SJCRH30 (cell line): Measurements from ENCODE around the gene DIP2B. TPM values are rescaled to one million over a fixed set of nuclear protein-coding genes. Genes with fewer than 3 reads are reported as not detected.
"Not testable (repeated sequence)": the region's sequence is repeated elsewhere in the genome, so short reads cannot be mapped to it uniquely, and the experiment has no call there.

Source experiments
- DNase-seq, 2 experiments: peaks; one replicate each; pipeline ENCODE4 v3.0.0-alpha.2; 2015 to 2020
- H3K27ac ChIP-seq: fragments of 250-450 bp; sonication (Bioruptor Pico); 2 replicates; pipeline ENCODE4 v1.5.1; 2020; ENCODE audit warnings: mild to moderate bottlenecking, moderate library complexity
- H3K27me3 ChIP-seq: fragments of 250-450 bp; sonication (Bioruptor Pico); 2 replicates; pipeline ENCODE4 v1.5.1; 2020; ENCODE audit warnings: mild to moderate bottlenecking, moderate library complexity
- H3K36me3 ChIP-seq: fragments of 250-450 bp; sonication (Bioruptor Pico); 2 replicates; pipeline ENCODE4 v1.5.1; 2020; ENCODE audit warnings: mild to moderate bottlenecking, moderate library complexity
- H3K4me1 ChIP-seq: fragments of 250-450 bp; sonication (Bioruptor Pico); 2 replicates; pipeline ENCODE4 v1.5.1; 2020; ENCODE audit warnings: mild to moderate bottlenecking, moderate library complexity
- H3K4me3 ChIP-seq: fragments of 250-450 bp; sonication (Bioruptor Pico); 2 replicates; pipeline ENCODE4 v1.5.1; 2020; ENCODE audit warnings: mild to moderate bottlenecking, moderate library complexity
- H3K9me3 ChIP-seq: fragments of 250-450 bp; sonication (Bioruptor Pico); replicated peaks from 2 replicates; pipeline ENCODE4 v1.5.1; 2020; ENCODE audit warnings: mild to moderate bottlenecking, moderate library complexity
- total RNA-seq: library from RNA; depleted of rRNA; stranded (reverse); fragments of >200 nt; shearing (Covaris generic); gene quantifications from 2 replicates; pipeline ENCODE4 v1.2.3, GENCODE V29; 2014

The DIP2B gene
- total RNA-seq, 1 experiment from 2014 or later, result 37.1 TPM

- H3K27ac ChIP-seq, DNase-seq, H3K36me3 ChIP-seq, H3K9me3 ChIP-seq, H3K4me1 ChIP-seq, H3K4me3 ChIP-seq, H3K27me3 ChIP-seq: not testable (repeated sequence)
Observed at GRCh38 chr12:50681064-50681463, 176.3 kb downstream of the DIP2B start.

GRCh38 chr12:50685641-50686040 lies 180.9 kb downstream of the DIP2B start:
- Histone ChIP-seq H3K4me3 (no peak overlapping the region), H3K4me1 (peaks cover 9% of the 10 kb centered on the region), H3K9me3 (no peaks in the 10 kb centered on the region), H3K27me3 (no peaks in the 10 kb centered on the region), H3K27ac (no peak overlapping the region), H3K36me3 (no peaks in the 10 kb centered on the region)
- no peak for DNase-seq

- DNase-seq, result no peak
- no peaks in the 10 kb centered on the region; the same call in 1 of the 2 replicates for H3K36me3 ChIP-seq
- H3K27me3 ChIP-seq, result no peaks in the 10 kb centered on the region
- no peaks in the 10 kb centered on the region for H3K9me3 ChIP-seq
- peaks cover 9% of the 10 kb centered on the region for H3K4me1 ChIP-seq
- no peak overlapping the region for H3K4me3 ChIP-seq
- no peak overlapping the region for H3K27ac ChIP-seq
Observed at GRCh38 chr12:50686406-50686805, 181.6 kb downstream of the DIP2B start.

- Histone ChIP-seq H3K27me3 (no peaks in the 10 kb centered on the region), H3K36me3 (no peaks in the 10 kb centered on the region; the same call in 1 of the 2 replicates), H3K9me3 (no peaks in the 10 kb centered on the region), H3K4me1 (peaks cover 9% of the 10 kb centered on the region), H3K27ac (no peak overlapping the region), H3K4me3 (no peak overlapping the region)
- DNase-seq, result no peak
Observed at GRCh38 chr12:50686976-50687375, 182.2 kb downstream of the DIP2B start.

- H3K36me3 ChIP-seq, result peaks cover 7% of the 10 kb centered on the region
- DNase-seq, result peak; percentile 16 to 21
- H3K27me3 ChIP-seq, result no peaks in the 10 kb centered on the region
- H3K4me3 ChIP-seq, result no peak overlapping the region
- no peaks in the 10 kb centered on the region for H3K9me3 ChIP-seq
- H3K27ac ChIP-seq, result no peak overlapping the region
- peaks cover 9% of the 10 kb centered on the region for H3K4me1 ChIP-seq
Observed at GRCh38 chr12:50689437-50689836, 184.7 kb downstream of the DIP2B start.

- H3K4me3 ChIP-seq, result no peak overlapping the region
- H3K9me3 ChIP-seq, result no peaks in the 10 kb centered on the region
- peaks cover 11% of the 10 kb centered on the region for H3K36me3 ChIP-seq
- peaks cover 9% of the 10 kb centered on the region for H3K4me1 ChIP-seq
- no peak overlapping the region for H3K27ac ChIP-seq
- peak in 1 of 2 experiments; percentile 22 for DNase-seq
- H3K27me3 ChIP-seq, result no peaks in the 10 kb centered on the region
Observed at GRCh38 chr12:50690925-50691324, 186.1 kb downstream of the DIP2B start.

- peaks cover 28% of the 10 kb centered on the region for H3K36me3 ChIP-seq
Observed at GRCh38 chr12:50695961-50696360, 191.2 kb downstream of the DIP2B start.

DNA sequence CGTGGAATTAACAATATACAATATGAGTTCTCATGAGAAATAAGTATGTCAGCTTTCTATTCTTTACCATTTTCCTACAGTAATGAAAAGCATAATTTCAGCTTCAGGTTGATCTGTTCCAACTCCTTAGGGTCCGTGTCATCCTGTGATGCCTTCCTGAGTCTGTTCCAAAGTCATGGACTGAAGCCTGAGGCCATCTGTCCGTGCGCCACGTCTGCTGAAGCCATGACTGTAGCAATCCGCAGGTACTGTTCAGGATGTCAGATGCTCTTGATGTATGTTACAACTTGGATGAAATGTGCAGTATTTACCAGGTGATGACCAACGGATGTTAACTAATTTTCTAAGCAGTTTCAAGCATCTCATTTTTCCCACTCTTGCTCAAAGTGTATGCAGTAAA lies 192.1 kb downstream of the DIP2B start:
- Histone ChIP-seq H3K4me1 (no peaks in the 10 kb centered on the region), H3K27ac (no peak overlapping the region), H3K27me3 (no peaks in the 10 kb centered on the region), H3K9me3 (no peaks in the 10 kb centered on the region), H3K36me3 (peaks cover 37% of the 10 kb centered on the region), H3K4me3 (no peak overlapping the region)
- no peak for DNase-seq

More at GRCh38 chr12:50695961-50696360, 191.2 kb downstream of the DIP2B start:
- no peaks in the 10 kb centered on the region for H3K27me3 ChIP-seq
- no peak overlapping the region for H3K4me3 ChIP-seq
- DNase-seq, result no peak
- no peaks in the 10 kb centered on the region for H3K9me3 ChIP-seq
- H3K27ac ChIP-seq, result no peak overlapping the region
- H3K4me1 ChIP-seq, result no peaks in the 10 kb centered on the region

GRCh38 chr12:50699154-50699553 lies 194.4 kb downstream of the DIP2B start:
- H3K27me3 ChIP-seq, result no peaks in the 10 kb centered on the region
- no peak overlapping the region for H3K4me3 ChIP-seq
- DNase-seq, result no peak
- no peaks in the 10 kb centered on the region for H3K4me1 ChIP-seq
- H3K9me3 ChIP-seq, result no peaks in the 10 kb centered on the region
- no peak overlapping the region for H3K27ac ChIP-seq
- peaks cover 35% of the 10 kb centered on the region for H3K36me3 ChIP-seq

- Histone ChIP-seq H3K27ac (no peak overlapping the region), H3K4me3 (no peak overlapping the region), H3K36me3 (peaks cover 38% of the 10 kb centered on the region), H3K4me1 (no peaks in the 10 kb centered on the region), H3K9me3 (no peaks in the 10 kb centered on the region), H3K27me3 (no peaks in the 10 kb centered on the region)
- no peak for DNase-seq
Observed at GRCh38 chr12:50699940-50700339, 195.2 kb downstream of the DIP2B start.

- Histone ChIP-seq H3K27me3 (no peaks in the 10 kb centered on the region), H3K4me3 (no peak overlapping the region), H3K4me1 (no peaks in the 10 kb centered on the region), H3K36me3 (peaks cover 32% of the 10 kb centered on the region), H3K27ac (no peak overlapping the region), H3K9me3 (no peaks in the 10 kb centered on the region)
- no peak for DNase-seq
Observed at GRCh38 chr12:50706606-50707005, 201.8 kb downstream of the DIP2B start.

DNA sequence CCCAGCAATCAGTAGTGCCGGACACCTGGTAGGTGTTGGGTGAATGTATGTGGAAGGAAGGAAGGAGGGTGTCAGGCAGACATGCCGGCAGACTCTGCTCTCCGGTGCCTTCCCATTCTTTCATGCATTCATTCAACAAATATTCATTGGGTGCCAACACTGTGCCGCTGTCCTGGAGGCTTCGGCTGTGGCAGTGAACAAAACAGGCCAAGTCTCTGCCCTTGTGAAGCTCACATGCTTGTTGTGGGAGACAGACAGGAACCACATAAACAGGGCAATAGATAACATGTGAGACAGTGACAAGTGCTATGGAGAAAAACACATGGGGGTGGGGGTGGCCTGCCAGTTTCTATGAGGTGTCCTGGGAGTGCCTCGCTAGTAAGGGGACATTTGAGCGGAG lies 202.6 kb downstream of the DIP2B start:
- H3K4me3 ChIP-seq, result no peak overlapping the region
- no peaks in the 10 kb centered on the region for H3K9me3 ChIP-seq
- H3K27me3 ChIP-seq, result no peaks in the 10 kb centered on the region
- DNase-seq, result no peak
- no peak overlapping the region for H3K27ac ChIP-seq
- H3K36me3 ChIP-seq, result peaks cover 27% of the 10 kb centered on the region
- H3K4me1 ChIP-seq, result no peaks in the 10 kb centered on the region

DNA sequence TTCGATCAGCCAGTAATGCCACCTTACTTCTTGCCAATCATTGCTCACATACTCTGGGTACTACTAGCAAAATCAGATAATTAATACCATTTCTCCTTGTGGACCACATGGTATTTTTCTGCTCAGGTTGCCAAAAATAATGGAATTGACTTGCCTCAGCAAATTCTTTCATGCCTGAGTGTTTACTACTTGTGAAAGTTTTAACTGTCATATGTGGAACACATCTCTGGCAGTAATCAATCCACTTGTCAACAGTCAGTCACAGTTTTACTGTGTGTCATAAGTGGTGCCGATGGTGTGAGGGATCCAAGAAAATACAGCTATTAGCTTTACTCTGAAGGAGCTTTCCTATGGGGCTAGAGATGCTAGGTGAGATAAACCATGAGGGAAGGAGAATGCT lies 203.8 kb downstream of the DIP2B start:
- H3K9me3 ChIP-seq, result no peaks in the 10 kb centered on the region
- H3K27me3 ChIP-seq, result no peaks in the 10 kb centered on the region
- no peak overlapping the region for H3K27ac ChIP-seq
- H3K4me1 ChIP-seq, result no peaks in the 10 kb centered on the region
- H3K36me3 ChIP-seq, result peaks cover 27% of the 10 kb centered on the region
- no peak overlapping the region for H3K4me3 ChIP-seq
- DNase-seq, result no peak

GRCh38 chr12:50711121-50711520 lies 206.3 kb downstream of the DIP2B start:
- Histone ChIP-seq H3K27ac (no peak overlapping the region), H3K36me3 (peaks cover 25% of the 10 kb centered on the region), H3K4me3 (no peak overlapping the region), H3K9me3 (no peaks in the 10 kb centered on the region), H3K4me1 (no peaks in the 10 kb centered on the region), H3K27me3 (no peaks in the 10 kb centered on the region)
- no peak for DNase-seq

GRCh38 chr12:50715174-50715573 lies 210.4 kb downstream of the DIP2B start:
- Histone ChIP-seq H3K27me3 (no peaks in the 10 kb centered on the region), H3K27ac (no peak overlapping the region), H3K36me3 (peaks cover 31% of the 10 kb centered on the region), H3K4me3 (no peak overlapping the region), H3K4me1 (no peaks in the 10 kb centered on the region), H3K9me3 (no peaks in the 10 kb centered on the region)
- DNase-seq, result no peak

DNA sequence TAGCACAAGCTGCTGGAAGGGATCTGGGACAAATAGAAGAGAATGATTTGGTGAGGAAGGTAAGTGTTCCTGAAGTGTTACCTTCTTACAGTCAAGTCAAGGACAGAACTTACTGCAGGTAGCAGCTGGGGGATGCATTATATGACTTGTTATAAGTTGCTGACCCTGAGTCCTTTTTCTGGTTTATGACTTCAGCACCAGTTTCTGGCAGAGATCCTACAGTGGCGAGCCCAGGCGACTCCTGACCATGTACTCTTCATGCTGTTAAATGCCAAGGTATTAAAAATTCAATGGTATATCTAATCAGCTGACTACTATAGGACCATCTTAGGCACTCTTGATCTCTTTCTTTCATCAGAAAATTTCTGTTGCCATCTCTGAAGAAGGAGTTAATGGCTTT lies 214.0 kb downstream of the DIP2B start:
- Histone ChIP-seq H3K4me1 (no peaks in the 10 kb centered on the region), H3K27me3 (no peaks in the 10 kb centered on the region), H3K4me3 (no peak overlapping the region), H3K9me3 (no peaks in the 10 kb centered on the region), H3K36me3 (peaks cover 45% of the 10 kb centered on the region), H3K27ac (no peak overlapping the region)
- no peak for DNase-seq
